GM12873 (cell line): Measurements from ENCODE around the gene CAPN9.

Experiments used
- TF ChIP-seq, protein P1 (sequence below): IDR thresholded peaks from 2 replicates; pipeline ENCODE4 v1.5.1; 2012; ENCODE audit warnings: low read depth, mild to moderate bottlenecking, moderate library complexity, low read length, control low read depth; ENCODE audit not compliant: insufficient read depth; ENCODE audit errors: missing control alignments

Gene CAPN9

DNA sequence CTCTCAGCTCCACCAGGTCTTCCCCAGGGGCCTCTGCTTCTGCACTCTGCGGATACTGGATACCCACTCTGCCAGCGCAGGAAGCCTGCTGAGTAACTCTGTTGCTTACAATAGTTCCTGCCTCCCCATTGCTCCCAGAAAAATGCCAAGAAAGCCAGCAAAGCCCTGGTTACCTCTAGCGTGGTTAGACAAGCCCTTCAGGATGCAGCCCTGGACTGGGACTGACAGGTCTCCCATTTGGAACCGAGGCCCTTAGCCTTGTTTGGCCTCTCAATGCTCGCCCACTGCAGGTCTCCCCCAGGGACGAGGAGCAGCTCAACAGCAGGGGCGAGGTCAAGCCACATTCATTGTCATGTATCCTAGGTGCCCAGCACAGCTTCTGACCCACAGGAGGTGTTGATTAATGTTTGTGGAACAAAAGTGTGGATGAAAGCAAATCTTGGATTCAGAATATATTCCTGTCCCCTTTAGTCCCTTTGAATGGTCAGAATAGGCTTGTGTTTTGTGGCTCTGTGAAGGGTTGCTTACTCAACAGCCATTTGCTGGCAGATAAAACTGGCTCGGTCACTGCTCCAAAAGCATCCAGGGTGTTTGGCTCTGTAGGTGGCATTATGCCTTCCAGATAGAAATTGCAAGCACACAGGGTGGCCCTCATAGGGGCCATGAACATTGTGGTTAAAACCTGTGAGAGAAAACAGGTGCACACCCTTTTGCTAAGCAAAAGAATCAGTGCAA is 62.2 kb downstream of the CAPN9 start:
- TF ChIP-seq, protein P1, sequence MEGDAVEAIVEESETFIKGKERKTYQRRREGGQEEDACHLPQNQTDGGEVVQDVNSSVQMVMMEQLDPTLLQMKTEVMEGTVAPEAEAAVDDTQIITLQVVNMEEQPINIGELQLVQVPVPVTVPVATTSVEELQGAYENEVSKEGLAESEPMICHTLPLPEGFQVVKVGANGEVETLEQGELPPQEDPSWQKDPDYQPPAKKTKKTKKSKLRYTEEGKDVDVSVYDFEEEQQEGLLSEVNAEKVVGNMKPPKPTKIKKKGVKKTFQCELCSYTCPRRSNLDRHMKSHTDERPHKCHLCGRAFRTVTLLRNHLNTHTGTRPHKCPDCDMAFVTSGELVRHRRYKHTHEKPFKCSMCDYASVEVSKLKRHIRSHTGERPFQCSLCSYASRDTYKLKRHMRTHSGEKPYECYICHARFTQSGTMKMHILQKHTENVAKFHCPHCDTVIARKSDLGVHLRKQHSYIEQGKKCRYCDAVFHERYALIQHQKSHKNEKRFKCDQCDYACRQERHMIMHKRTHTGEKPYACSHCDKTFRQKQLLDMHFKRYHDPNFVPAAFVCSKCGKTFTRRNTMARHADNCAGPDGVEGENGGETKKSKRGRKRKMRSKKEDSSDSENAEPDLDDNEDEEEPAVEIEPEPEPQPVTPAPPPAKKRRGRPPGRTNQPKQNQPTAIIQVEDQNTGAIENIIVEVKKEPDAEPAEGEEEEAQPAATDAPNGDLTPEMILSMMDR = no peak

- TF ChIP-seq, protein P1 = no peak
These were observed 65.4 kb downstream of the CAPN9 start for GRCh38 chr1:230812568-230812967.

DNA sequence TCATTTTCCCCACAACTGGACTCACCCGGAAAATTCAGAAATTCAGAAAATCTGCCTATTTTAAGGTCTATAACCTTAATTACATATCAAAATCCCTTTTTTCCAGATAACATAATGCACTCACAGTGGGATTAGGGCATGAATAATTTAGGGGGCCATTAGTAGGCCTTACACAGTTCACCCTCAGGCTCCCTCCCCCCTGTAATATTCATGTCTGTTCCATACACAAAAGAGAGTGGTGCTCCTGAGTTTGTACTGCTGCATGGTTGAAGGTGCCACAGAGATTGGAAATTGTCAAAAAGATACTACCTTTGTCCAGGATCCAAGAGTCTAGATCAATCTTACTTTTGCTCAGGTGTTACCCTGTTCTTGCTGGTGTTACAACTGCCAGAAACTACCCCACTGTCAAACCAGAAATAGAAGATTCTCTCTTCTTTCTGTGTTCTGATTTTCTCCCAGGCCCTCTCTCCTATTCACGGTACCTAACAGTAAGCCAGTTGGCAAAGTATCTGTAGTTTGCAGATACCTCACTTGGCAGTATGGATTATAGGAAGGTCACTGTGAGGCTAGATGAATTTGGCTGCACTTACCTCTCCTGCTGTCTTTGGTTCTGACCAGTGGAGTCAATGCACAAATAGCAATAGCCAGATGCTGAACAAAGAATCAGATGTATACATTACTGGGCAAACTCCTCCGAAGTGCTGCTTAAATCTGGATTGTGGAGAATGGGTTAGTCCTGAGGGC is 67.9 kb downstream of the CAPN9 start:
- TF ChIP-seq, protein P1 = no peak

GRCh38 chr1:230816018-230816417 is 68.8 kb downstream of the CAPN9 start:
- TF ChIP-seq, protein P1 = no peak

DNA sequence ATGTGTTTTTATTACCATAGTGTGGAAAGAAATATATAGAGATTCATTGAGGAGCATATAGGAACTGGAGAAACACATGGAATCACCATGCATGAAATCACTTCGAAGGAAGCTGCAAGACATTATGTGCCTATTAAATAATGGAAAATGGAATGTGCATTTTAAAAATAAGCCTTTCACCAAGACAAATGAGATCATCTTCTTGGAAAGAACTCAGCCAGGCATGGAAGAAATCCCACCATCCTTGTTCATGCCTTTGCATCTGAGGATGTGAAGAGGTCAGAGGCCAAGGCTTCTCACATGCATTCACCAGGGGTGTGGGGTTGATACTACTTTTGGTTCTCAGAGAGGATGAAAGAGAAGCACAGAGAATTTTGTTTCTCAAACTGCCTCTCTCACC is 71.2 kb downstream of the CAPN9 start:
- TF ChIP-seq, protein P1 = no peak

DNA sequence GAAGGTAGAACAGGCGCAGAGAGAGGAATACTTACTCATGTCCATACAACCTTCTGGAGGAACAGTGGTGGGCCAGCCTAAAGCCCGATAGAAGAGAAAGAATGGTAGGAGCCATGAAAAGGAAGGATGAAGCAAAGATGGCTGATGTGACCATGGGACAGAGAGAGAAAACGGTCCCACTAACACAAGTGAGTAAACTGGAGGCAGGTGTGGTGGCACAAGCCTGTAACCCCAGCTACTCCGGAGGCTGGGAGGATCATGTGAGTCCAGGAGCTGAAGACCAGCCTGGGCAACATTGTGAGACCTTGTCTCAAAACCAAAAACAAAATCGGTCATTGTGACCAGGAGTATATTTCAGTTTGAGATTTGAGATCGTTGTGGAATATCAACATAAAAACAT is 71.7 kb downstream of the CAPN9 start:
- TF ChIP-seq, protein P1 = no peak

DNA sequence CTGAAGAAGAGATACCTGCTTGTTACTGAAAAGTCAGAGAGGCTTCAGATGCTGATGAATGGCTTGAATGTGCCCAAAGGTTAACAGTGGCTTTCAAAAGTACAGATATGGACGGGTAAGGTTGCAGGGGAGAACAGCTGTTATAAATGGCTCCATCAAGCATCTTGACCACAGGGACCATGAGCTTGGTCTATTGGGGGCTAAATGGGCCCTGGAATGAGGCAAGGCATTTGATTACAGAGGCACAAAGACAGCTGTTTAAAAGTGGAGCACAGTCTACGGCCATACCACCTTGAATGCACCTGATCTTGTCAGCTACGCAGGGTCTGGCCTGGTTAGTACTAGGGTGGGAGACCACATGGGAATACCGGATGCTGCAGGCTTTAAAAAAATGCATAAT is 72.8 kb downstream of the CAPN9 start:
- TF ChIP-seq, protein P1 = no peak
